ENCODE data around the gene DCBLD1.

DNA sequence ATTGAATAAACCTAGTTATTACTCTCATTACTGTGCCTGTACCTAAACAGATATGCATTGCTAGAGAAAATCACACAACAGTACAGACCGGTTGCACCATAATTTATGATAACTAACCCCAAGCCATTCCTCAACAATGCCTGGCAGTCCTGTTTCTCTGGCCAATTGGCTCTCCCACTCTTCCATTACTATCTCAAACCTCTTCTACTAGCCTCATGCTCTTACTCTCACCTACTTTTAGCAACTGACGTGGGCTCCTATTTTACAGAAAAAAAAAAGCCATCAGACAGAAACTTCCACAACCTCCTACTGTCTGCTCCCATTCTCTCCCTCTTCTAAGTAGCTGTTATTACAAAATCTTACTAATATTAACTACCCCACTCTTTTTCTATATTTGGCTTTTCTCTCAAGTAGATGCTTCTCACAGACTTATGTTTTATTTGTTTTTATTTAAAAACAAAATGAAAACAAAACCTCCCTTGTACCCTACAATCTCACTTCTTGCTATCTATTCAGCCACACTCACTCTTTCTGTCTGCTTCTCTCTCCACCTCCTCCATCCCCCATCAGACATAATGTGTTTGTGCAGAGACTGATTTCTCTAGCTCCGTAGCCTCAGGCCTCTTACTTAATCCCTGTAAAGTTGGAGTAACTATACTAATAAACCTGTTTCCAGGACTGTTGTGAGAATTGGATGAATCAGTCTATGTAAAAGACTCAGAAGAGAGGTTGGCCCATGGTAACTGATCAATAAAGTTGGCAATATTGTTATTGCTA lies 110.7 kb downstream of the DCBLD1 start:
- TF ChIP-seq, protein P1, sequence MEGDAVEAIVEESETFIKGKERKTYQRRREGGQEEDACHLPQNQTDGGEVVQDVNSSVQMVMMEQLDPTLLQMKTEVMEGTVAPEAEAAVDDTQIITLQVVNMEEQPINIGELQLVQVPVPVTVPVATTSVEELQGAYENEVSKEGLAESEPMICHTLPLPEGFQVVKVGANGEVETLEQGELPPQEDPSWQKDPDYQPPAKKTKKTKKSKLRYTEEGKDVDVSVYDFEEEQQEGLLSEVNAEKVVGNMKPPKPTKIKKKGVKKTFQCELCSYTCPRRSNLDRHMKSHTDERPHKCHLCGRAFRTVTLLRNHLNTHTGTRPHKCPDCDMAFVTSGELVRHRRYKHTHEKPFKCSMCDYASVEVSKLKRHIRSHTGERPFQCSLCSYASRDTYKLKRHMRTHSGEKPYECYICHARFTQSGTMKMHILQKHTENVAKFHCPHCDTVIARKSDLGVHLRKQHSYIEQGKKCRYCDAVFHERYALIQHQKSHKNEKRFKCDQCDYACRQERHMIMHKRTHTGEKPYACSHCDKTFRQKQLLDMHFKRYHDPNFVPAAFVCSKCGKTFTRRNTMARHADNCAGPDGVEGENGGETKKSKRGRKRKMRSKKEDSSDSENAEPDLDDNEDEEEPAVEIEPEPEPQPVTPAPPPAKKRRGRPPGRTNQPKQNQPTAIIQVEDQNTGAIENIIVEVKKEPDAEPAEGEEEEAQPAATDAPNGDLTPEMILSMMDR (IDR thresholded peaks at IDR 0.05): no peak
- TF ChIP-seq POLR2AphosphoS5 (IDR thresholded peaks at IDR 0.05) (no peak), POLR2A (IDR thresholded peaks at IDR 0.05) (no peak)

Measured in prostate gland (tissue), 2 donors.